ENCODE results near the gene CTAGE15.
"Not testable (repeated sequence)": the region's sequence is repeated elsewhere in the genome, so short reads cannot be mapped to it uniquely, and the experiment has no call there.

Gene CTAGE15

DNA sequence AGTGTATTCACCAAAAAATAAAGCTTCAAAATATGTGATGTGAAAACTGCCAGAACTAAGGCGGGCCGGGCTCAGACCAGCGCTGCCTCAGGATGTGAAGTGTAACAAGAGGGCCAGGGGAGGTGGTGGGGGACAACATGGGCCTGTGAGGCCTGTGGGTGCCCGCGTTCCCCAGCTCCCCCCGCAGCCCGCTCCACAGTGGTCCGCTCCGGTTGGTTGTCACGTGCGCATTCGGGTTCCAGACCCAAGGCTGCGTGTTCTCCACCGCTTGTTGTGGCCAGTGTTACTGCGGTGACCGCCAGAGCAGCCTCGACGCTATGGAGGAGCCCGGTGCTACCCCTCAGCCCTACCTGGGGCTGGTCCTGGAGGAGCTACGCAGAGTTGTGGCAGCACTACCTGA, at the start of gene CTAGE15:
Gene CTAGE15 (plus strand): TSS at position 301 of the 400 bp plus-strand sequence. CDS start 17 bp downstream, at position 318.
- in situ Hi-C loops (cut with HindIII; ENCODE audit: low sequenced_read_pairs) = not testable (repeated sequence)

DNA sequence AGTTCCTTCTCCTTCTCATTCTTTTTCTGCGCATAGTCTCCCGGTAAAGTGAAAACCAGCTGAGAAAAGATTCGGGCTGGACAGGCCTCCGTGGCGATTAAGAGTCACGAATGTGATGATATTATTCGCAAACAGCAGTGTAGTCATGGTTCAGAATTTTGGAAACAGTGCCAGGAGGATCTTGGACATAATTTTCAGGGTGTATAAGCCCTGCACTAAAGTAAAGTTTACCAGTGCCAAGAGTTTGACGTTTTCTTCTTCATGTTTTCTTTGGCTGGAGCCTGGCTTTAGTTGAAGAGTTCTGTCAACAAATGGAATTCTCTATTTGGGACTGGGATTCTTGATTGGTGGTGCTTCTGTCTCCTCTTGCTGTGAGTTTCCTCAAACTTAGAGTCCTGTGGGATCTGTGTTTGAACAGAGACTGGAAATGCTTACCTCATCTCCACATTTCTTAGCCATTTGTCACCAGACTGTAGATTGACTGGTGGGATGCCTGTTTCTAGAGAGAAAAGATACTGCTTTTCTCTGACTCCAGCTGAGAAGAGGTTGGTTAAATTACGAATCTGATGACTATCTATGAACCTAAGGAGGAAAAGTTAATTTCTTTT, 49.2 kb upstream of the CTAGE15 start:
- in situ Hi-C loops (cut with HindIII; ENCODE audit: low sequenced_read_pairs) = not testable (repeated sequence)

DNA sequence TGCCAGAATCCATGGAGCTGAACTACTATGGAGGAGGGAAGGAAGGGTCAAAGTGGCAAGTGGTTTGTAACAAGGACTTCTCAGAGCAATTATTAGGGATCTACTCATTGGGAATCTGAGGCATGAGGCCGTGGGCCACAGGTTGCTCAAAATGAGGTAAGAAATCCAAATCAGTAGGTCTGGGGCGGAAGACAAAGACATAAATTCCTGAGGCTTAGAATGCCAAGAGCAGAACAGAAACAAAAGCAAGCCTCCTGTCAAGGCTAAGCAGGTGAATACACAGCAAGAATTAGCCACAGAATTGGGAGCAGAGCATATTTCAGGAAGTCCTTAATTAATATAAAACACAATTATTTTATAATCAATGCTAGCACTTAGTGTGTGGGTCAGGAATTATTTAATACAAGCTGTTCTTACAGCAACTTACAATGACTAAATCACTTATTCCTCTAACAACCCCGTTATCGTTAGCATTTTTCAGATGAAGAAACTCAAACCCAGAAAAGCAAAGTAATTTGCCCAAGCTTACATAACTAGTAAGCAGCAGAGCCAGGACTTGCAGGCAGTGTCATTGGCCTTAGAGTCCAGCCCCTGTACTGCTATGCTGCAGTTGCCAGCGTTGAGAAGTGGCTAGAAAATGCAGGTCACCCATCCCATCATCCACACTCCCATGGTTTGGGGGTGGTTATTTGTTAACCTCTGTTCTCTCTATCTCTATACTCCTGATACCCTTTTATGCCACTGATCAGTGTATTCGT, 40.3 kb upstream of the CTAGE15 start:
- in situ Hi-C loops (cut with HindIII; ENCODE audit: low sequenced_read_pairs) = not testable (repeated sequence)

- in situ Hi-C loops (cut with HindIII; ENCODE audit: low sequenced_read_pairs) = not testable (repeated sequence)
Measured at GRCh38 chr7:143531932-143532331, 39.7 kb upstream of the CTAGE15 start.

GRCh38 chr7:143533213-143533839, 38.3 kb upstream of the CTAGE15 start:
- in situ Hi-C loops (cut with HindIII; ENCODE audit: low sequenced_read_pairs) = not testable (repeated sequence)

GRCh38 chr7:143536443-143536842, 35.2 kb upstream of the CTAGE15 start:
- in situ Hi-C loops (cut with HindIII; ENCODE audit: low sequenced_read_pairs) = not testable (repeated sequence)

- in situ Hi-C loops (cut with HindIII; ENCODE audit: low sequenced_read_pairs) = not testable (repeated sequence)
Measured at GRCh38 chr7:143543288-143544038, 28.1 kb upstream of the CTAGE15 start.

DNA sequence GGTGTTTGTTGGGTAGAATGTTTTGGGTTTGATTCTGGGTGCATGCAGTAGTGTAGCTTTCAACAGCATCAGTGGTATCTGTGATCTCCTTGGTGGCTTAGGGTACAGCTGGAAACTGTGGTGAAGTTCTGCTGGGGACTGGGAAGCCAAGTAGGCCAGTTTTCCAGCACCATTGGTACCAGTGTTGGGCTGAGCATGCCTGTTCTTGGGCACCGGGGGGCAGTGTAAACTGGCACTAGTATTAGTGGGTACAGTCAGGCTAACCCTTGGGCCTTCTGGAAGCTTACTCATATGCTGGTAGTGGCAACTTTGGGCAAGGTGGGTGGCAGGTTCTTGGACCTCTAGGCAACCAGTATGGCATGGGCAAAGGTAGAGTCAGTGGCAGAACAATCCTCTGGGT, 15.6 kb upstream of the CTAGE15 start:
- in situ Hi-C loops (cut with HindIII; ENCODE audit: low sequenced_read_pairs) = not testable (repeated sequence)

GRCh38 chr7:143563306-143563705, 8.3 kb upstream of the CTAGE15 start:
- in situ Hi-C loops (cut with HindIII; ENCODE audit: low sequenced_read_pairs) = not testable (repeated sequence)

DNA sequence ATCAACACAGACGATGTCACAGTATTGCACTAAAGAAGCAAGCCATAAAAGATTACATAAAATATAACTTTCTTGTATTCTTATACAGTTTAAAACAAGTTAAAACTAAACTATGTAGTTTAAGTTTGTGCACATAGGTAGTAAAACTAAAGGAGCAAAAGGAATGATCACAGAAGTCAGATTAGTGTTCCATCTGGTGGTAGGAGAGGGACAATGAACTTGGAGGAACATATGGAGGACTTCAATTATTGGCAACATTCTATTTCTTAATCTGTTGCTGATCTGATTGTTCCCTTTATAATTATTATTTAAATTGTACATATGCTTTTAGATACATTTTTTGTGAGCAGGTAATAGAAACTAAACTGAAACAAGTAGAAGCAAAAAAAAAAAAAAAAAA, 5.6 kb upstream of the CTAGE15 start:
- in situ Hi-C loops (cut with HindIII; ENCODE audit: low sequenced_read_pairs) = not testable (repeated sequence)

DNA sequence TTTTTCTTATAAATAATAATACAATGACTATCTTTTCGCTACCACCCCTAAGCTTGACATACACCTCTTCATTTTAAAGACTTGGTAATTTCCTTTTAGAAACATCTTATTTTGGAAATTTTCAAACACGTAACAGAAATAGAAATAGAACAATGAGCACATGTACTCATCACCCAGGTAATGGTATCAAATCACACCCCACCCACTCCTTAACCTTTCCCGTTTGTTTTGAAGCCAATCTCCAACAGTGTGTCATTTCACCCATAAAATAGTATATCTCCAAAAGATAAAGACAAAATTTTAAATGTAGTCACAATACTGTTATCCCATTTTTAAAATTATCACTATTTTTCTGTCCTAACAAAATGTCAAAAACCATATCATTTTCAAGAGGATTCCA, 16.6 kb downstream of the CTAGE15 start:
- in situ Hi-C loops (cut with HindIII; ENCODE audit: low sequenced_read_pairs) = not testable (repeated sequence)

DNA sequence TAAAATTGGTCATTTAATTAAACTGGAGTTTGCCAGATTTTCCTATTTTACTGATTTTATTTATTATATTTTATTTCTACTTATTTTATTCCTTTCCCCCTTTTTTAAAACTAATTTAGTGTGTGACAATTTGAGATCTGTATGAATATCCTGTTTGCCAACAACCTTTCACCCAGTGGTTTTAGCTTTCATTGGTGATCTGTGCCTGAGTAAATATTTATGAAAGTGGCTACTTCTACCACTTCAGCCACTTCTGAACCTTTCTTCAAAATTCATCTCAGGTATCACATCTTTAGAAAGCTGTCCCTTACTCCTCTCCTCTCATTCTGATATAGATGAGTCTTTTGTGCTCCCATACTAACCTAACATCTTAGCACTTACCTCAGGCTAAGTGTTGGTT, 18.3 kb downstream of the CTAGE15 start:
- in situ Hi-C loops (cut with HindIII; ENCODE audit: low sequenced_read_pairs) = not testable (repeated sequence)

GRCh38 chr7:143598086-143598485, 26.5 kb downstream of the CTAGE15 start:
- in situ Hi-C loops (cut with HindIII; ENCODE audit: low sequenced_read_pairs) = not testable (repeated sequence)

DNA sequence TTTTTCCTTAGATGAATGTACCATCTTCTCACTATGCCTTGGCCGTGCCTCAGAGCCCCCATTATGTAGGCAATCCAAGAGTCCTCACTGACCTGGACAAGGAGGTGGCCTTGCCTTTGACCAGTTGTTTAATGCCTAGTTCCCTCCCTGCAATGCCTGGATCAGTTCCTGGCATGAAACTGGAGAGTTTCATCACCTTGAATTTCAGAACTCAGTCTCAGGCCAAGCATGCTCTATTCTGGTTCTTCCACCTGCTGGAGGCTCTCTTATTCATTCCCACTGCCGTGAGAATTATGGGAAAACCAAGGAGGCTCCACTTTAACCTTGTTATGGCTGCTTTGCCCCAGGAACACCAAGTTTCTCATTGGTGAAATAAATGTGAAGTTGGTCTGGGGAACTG, 31.9 kb downstream of the CTAGE15 start:
- in situ Hi-C loops (cut with HindIII; ENCODE audit: low sequenced_read_pairs) = not testable (repeated sequence)

- in situ Hi-C loops (cut with HindIII; ENCODE audit: low sequenced_read_pairs) = not testable (repeated sequence)
Measured at GRCh38 chr7:143606088-143606487, 34.5 kb downstream of the CTAGE15 start.

DNA sequence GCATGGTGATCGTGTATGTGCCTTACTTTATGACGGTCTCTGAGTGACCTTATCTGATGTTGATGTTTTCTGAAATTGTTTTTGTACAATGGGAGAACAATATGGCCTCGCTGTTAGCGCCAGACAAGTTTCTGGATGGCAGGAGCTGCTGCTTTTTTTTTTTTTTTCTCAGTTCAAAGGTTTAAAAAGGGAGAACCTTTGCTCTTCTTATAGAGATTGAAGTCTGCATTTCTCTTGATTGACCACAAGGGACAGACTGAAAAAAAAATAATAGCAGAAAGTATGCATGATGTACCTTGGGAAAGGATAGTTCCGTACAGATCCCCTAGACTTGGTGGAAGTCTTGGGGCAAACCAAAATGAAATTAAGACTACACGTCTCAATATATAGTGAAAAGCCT, 43.9 kb downstream of the CTAGE15 start:
- in situ Hi-C loops (cut with HindIII; ENCODE audit: low sequenced_read_pairs) = not testable (repeated sequence)

- in situ Hi-C loops (cut with HindIII; ENCODE audit: low sequenced_read_pairs) = not testable (repeated sequence)
Measured at GRCh38 chr7:143617204-143617603, 45.6 kb downstream of the CTAGE15 start.

DNA sequence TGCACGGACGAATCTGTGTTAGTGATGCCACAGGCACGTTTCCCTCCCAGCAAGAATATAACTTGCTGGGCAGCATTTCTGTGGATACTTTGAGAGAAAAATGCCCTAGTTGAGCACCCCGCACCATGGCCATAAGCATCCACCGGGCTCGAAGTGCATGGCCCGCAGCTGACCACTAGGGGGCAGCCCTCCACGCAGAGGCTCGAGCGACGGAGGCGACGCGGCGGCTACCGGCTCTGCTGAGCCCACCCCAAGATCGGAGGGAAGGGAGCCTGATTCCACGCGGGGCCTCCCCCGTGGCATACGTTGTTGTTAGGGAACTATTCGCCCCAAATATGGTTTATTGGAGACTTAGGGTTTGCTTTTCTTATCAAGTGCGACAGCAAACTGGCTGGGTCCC, 48.5 kb downstream of the CTAGE15 start:
- in situ Hi-C loops (cut with HindIII; ENCODE audit: low sequenced_read_pairs) = not testable (repeated sequence)

DNA sequence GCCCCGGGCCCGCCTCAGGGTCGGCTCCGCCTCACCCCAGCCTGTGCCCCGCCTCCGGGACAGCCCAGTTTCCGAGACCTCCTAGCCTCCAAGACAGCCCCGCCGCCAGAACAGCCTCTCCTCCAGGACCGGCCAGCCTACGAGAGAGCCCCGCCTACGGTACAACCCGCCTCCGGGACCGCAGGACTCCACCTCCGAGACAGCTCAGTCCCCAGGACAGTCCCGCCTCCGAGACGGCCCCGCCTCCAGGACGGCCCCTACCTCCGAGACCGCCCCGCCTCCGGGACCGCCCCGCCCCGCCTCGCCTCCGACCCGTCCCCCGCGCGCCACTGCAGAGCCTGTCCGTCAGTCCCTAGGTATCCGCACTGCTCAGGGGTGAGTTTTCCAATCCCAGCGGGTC, 49.0 kb downstream of the CTAGE15 start, which contains the start of gene TCAF2:
Gene TCAF2 (plus strand): TSS at position 329 of the 400 bp plus-strand sequence.
- in situ Hi-C loops (cut with HindIII; ENCODE audit: low sequenced_read_pairs) = not testable (repeated sequence)

- in situ Hi-C loops (cut with HindIII; ENCODE audit: low sequenced_read_pairs) = not testable (repeated sequence)
Measured at GRCh38 chr7:143621175-143621574, 49.6 kb downstream of the CTAGE15 start.

- in situ Hi-C loops (cut with HindIII; ENCODE audit: low sequenced_read_pairs) = not testable (repeated sequence)
Measured at GRCh38 chr7:143622130-143622529, 50.5 kb downstream of the CTAGE15 start.
